Heart left ventricle (tissue), 16 donors: ENCODE results near the gene MDH2. TPM values are rescaled to one million over a fixed set of nuclear protein-coding genes. Genes with fewer than 3 reads are reported as not detected.
A peak's percentile ranks its signal among the peaks of the same experiment; 100 is the strongest.

ENCODE experiments used
- ATAC-seq, 4 donors: fragments of 200-7000 bp; cut with Tn5 transposase; one replicate each; pipeline ENCODE4 v1.9.1; 2020 to 2022; ENCODE audit warnings: moderate library complexity in 4 of 4, mild to moderate bottlenecking in 3 of 4, moderate number of reproducible peaks in 1 of 4
- DNase-seq, 5 donors: peaks; one replicate each; pipeline ENCODE4 v3.0.0-alpha.2; 2020
- H3K27ac ChIP-seq, 12 donors: fragments of 200-600 bp; sonication (generic) in 4 of 12; one replicate each; pipeline versions ENCODE4 v1.5.0 to v1.8.0; 2016 to 2022; ENCODE audit warnings: mild to moderate bottlenecking in 2 of 12
- H3K27me3 ChIP-seq, 9 donors: fragments of 200-600 bp; sonication (generic) in 2 of 9; one replicate each; pipeline versions ENCODE4 v1.5.1 to v1.8.0; 2016 to 2022; ENCODE audit warnings: mild to moderate bottlenecking in 3 of 9
- H3K36me3 ChIP-seq, 9 donors: fragments of 200-600 bp; sonication (generic) in 2 of 9; one replicate each; pipeline versions ENCODE4 v1.5.0 to v1.8.0; 2018 to 2022; ENCODE audit warnings: mild to moderate bottlenecking in 2 of 9
- H3K4me1 ChIP-seq, 12 donors: fragments of 200-600 bp; sonication (generic) in 4 of 12; one replicate each; pipeline versions ENCODE4 v1.5.0 to v1.8.0; 2016 to 2022; ENCODE audit warnings: mild to moderate bottlenecking in 3 of 12
- H3K4me3 ChIP-seq, 12 donors: fragments of 200-600 bp; sonication (generic) in 4 of 12; one replicate each; pipeline versions ENCODE4 v1.5.0 to v1.8.0; 2017 to 2022; ENCODE audit warnings: mild to moderate bottlenecking in 9 of 12, moderate library complexity in 4 of 12
- H3K9me3 ChIP-seq, 12 donors: fragments of 200-600 bp; sonication (generic) in 4 of 12; one replicate each; pipeline versions ENCODE4 v1.5.0 to v1.8.0; 2016 to 2022; ENCODE audit warnings: mild to moderate bottlenecking in 1 of 12
- CTCF ChIP-seq, 12 donors: fragments of 200-600 bp; sonication (generic) in 4 of 12; IDR thresholded peaks; one replicate each; pipeline versions ENCODE4 v1.5.0 to v1.8.0; 2018 to 2022; ENCODE audit warnings: antibody characterized with exemption in 12 of 12, mild to moderate bottlenecking in 5 of 12
- POLR2A ChIP-seq, 2 donors: fragments of 450-650 bp; IDR thresholded peaks; one replicate each; pipeline ENCODE4 v1.6.1; 2017; ENCODE audit warnings: antibody characterized with exemption in 2 of 2, mild to moderate bottlenecking in 2 of 2, moderate library complexity in 2 of 2
- WGBS, 4 donors: extraction: QIAGEN DNeasy Blood & Tissue Kit in 2 of 4; methylation state at CpG; one replicate each; pipeline versions ENCODE4 v1.1.5 to v1.1.7; 2013 to 2018; 5-methylcytosine and 5-hydroxymethylcytosine counted together
- intact Hi-C, 10 donors: fragments of 100-400 bp; cut with DNase I; formaldehyde crosslinking; loops; one replicate each; pipeline versions ENCODE4 v1.11.1 to v1.14.2; 2022
- long read RNA-seq, 3 donors: library from polyadenylated mRNA; unstranded; transcript quantifications; one replicate each; pipeline ENCODE4 v2.0.0, GENCODE V29; 2020 to 2021
- polyA plus RNA-seq, 2 donors: library from polyadenylated mRNA; stranded (reverse); fragments of 200-250 nt; gene quantifications; one replicate each; pipeline ENCODE4 v1.2.3, GENCODE V29; 2013
- total RNA-seq, 9 donors: library from RNA; depleted of rRNA in 2 of 9; stranded (reverse); fragments of >200 nt in 2 of 9; fragmentation: NEBNext Ultra II Directional in 3 of 9; extraction: Animal tissue kit (Norgen Biotek cat#: 25700) in 3 of 9; gene quantifications; one replicate each; pipeline versions ENCODE4 v1.1.0 to v1.2.4, GENCODE V29; 2016 to 2023
- donor health status: ischemic (EF 13 %, LVEDD 7.1; RV severe dilation, severe dysfunction).
- donor health status: healthy with polysubstance abuse.
- donor health status: DM: no; HTN: yes; CAD: no.
- donor health status: DM: no; HTN: no; CAD: no.
- donor health status: ischemic (EF 25% LVEDD 6.9; RV normal size, moderate dysfunction).
- donor health status: ischemic (EF 25% LVEDD 5.7; RV mildly dilated, moderate dysfunction).
- donor health status: healthy.
- donor health status: DM: yes; HTN: yes; CAD: no.
- donor health status: ischemic (EF 35%, LVEDD 5.7; RV mildly dilated, moderate dysfunction).
- donor health status: nonischemic (EF 11% LVEDD 7.7; RV severe dilation, severe dysfunction).
- donor health status: DM: yes; HTN: yes; CAD: no.
- donor health status: PGD.
- donor health status: ischemic (EF 29% LVEDD 5.4; RV normal size, mild dysfunction).
- donor health status: nonischemic (EF 23%, LVEDD 6.1; RV moderate dilation, normal function).

The MDH2 gene
- total RNA-seq (100 to 1,000 TPM; 303 to 591 (median 409) TPM), polyA plus RNA-seq (100 to 1,000 TPM; 140 to 251 TPM)
- long read RNA-seq, donor 1, transcript MDH2-201 (9 exons, 2,209 nt), result major isoform, 551 of 786 reads
- long read RNA-seq, donor 1, partial matches to known transcripts, result 214 of 786 reads
- long read RNA-seq, donor 1, other reads (novel, unspliced or antisense), result 19 of 786 reads
- long read RNA-seq, donor 2, transcript MDH2-204 (8 exons, 2,020 nt), result minor isoform, 7 of 1,469 reads
- long read RNA-seq, donor 2, transcript MDH2-201 (9 exons, 2,209 nt), result major isoform, 1,277 of 1,469 reads
- long read RNA-seq, donor 2, partial matches to known transcripts, result 142 of 1,469 reads
- long read RNA-seq, donor 2, other reads (novel, unspliced or antisense), result 43 of 1,469 reads
- long read RNA-seq, donor 3, transcript MDH2-201 (9 exons, 2,209 nt), result major isoform, 275 of 404 reads
- long read RNA-seq, donor 3, partial matches to known transcripts, result 41 of 404 reads
- long read RNA-seq, donor 3, other reads (novel, unspliced or antisense), result 88 of 404 reads

- H3K36me3 ChIP-seq, result peaks cover 0 to 13% (median 7%) of the 10 kb centered on the region in 9 donors
- peak within 1 kb of the TSS; percentile 68 to 100 (median 90) for H3K4me3 ChIP-seq
- DNase-seq (peak; percentile 95 to 98 (median 96)), ATAC-seq (peak; percentile 96 to 98 (median 98))
- peaks cover 0 to 59% (median 29%) of the 10 kb centered on the region in 12 donors for H3K4me1 ChIP-seq
- no peaks in the 10 kb centered on the region for H3K27me3 ChIP-seq
- TF ChIP-seq CTCF (IDR thresholded peaks at IDR 0.05), result no peak
- TF ChIP-seq POLR2A (IDR thresholded peaks at IDR 0.05), result peak; percentile 12 to 83
- H3K9me3 ChIP-seq, result no peaks in the 10 kb centered on the region
- 0 to 1% (median 0%) methylated on average over 37 to 58 of the region's 58 CpGs for WGBS, 4 donors
- intact Hi-C loops, result loop anchor here in 2 of 10 donors (5.0 to 10.0 kb wide), 2 partner anchors 56 to 87 kb away; partner anchors contain the start of gene TMEM120A (in 1 of the 2)
- H3K27ac ChIP-seq, result peak within 1 kb of the TSS; percentile 80 to 98 (median 94)
These were observed at the start of gene MDH2, which contains the start of gene STYXL1 for GRCh38 chr7:76047811-76048667. TSS of gene MDH2 (plus strand) at chr7:76048106. CDS start at chr7:76048161, 55 bp downstream. TSS of gene STYXL1 (minus strand) at chr7:76048000. CDS start at chr7:76030523, 17,477 bp downstream.

- ATAC-seq (no peak), DNase-seq (peak in 1 of 5 donors; percentile 24)
- Histone ChIP-seq H3K9me3 (no peaks in the 10 kb centered on the region), H3K27ac (no peak overlapping the region), H3K36me3 (peaks cover 0 to 55% (median 30%) of the 10 kb centered on the region in 9 donors), H3K4me3 (no peak overlapping the region), H3K4me1 (peaks cover 0 to 19% (median 0%) of the 10 kb centered on the region in 12 donors), H3K27me3 (no peaks in the 10 kb centered on the region)
- 81 to 98% (median 96%) methylated on average over 7 to 11 of the region's 11 CpGs for WGBS, 4 donors
- no peak for TF ChIP-seq POLR2A (IDR thresholded peaks at IDR 0.05)
- no peak for TF ChIP-seq CTCF (IDR thresholded peaks at IDR 0.05)
- intact Hi-C loops, result no loop called here
These were observed 47.3 kb upstream of the MDH2 start for GRCh38 chr7:76000566-76000965.

GRCh38 chr7:76002139-76002538 lies 45.8 kb upstream of the MDH2 start:
- peak in 3 of 4 donors; percentile 60 to 88 (median 76) for ATAC-seq
- DNase-seq, result peak in 1 of 5 donors; percentile 52
- Histone ChIP-seq H3K4me3 (no peak overlapping the region), H3K4me1 (peaks cover 0 to 10% (median 0%) of the 10 kb centered on the region in 12 donors), H3K27me3 (no peaks in the 10 kb centered on the region), H3K27ac (peak overlapping the region in 2 of 12 donors; percentile 25 to 32), H3K9me3 (no peaks in the 10 kb centered on the region), H3K36me3 (peaks cover 0 to 55% (median 30%) of the 10 kb centered on the region in 9 donors)
- TF ChIP-seq POLR2A (IDR thresholded peaks at IDR 0.05) (no peak), CTCF (IDR thresholded peaks at IDR 0.05) (no peak)
- WGBS, 4 donors, result 74 to 90% (median 80%) methylated on average over 6 of the region's 6 CpGs
- intact Hi-C loops, result no loop called here
